Measurements from ENCODE around the gene TACR3. TPM values are rescaled to one million over a fixed set of nuclear protein-coding genes. Genes with fewer than 3 reads are reported as not detected.

Gene TACR3
- total RNA-seq, 1 experiment from 2014 or later = 0.08 TPM

DNA sequence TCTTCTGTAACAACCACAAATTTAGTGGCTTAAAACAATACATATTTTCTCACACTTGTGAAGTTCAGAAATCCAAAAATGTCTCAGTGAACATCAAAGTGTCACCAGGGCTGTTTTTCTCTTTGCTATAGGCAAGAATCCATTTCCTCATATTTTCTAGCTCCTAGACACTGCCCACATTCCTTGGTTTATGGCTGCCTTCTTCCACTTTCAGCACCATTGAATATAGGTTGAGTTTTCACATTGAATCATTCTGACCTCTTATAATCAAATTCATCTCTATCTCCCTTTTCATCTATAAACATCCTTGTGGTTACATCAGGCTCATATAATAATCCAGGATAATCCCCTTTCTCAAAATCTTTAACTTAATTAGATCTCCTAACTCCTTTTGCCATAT is 37.0 kb upstream of the TACR3 start:
- TF ChIP-seq, protein P1, sequence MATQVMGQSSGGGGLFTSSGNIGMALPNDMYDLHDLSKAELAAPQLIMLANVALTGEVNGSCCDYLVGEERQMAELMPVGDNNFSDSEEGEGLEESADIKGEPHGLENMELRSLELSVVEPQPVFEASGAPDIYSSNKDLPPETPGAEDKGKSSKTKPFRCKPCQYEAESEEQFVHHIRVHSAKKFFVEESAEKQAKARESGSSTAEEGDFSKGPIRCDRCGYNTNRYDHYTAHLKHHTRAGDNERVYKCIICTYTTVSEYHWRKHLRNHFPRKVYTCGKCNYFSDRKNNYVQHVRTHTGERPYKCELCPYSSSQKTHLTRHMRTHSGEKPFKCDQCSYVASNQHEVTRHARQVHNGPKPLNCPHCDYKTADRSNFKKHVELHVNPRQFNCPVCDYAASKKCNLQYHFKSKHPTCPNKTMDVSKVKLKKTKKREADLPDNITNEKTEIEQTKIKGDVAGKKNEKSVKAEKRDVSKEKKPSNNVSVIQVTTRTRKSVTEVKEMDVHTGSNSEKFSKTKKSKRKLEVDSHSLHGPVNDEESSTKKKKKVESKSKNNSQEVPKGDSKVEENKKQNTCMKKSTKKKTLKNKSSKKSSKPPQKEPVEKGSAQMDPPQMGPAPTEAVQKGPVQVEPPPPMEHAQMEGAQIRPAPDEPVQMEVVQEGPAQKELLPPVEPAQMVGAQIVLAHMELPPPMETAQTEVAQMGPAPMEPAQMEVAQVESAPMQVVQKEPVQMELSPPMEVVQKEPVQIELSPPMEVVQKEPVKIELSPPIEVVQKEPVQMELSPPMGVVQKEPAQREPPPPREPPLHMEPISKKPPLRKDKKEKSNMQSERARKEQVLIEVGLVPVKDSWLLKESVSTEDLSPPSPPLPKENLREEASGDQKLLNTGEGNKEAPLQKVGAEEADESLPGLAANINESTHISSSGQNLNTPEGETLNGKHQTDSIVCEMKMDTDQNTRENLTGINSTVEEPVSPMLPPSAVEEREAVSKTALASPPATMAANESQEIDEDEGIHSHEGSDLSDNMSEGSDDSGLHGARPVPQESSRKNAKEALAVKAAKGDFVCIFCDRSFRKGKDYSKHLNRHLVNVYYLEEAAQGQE (IDR thresholded peaks at IDR 0.05; ENCODE audit: insufficient read depth in 1 of 2, low read depth in 2 of 2, low read length in 1 of 2) = no peak
- no peak for TF ChIP-seq TCF7L2 (IDR thresholded peaks at IDR 0.05; ENCODE audit: low read depth, low read length)
- no peak for TF ChIP-seq SIN3A (IDR thresholded peaks at IDR 0.05; ENCODE audit: borderline replicate concordance, insufficient read depth, low read depth, low read length)
- no peak for TF ChIP-seq POLR2AphosphoS5 (IDR thresholded peaks at IDR 0.05; ENCODE audit: low read depth, low read length)
- no peak for TF ChIP-seq CTCF (IDR thresholded peaks at IDR 0.05)
- DNase-seq (ENCODE audit: low read depth, low spot score) (no peak), ATAC-seq (no peak)
- intact Hi-C loops (cut with micrococcal nuclease; ENCODE audit: unreplicated experiment) (no loop called here), in situ Hi-C loops (cut with HindIII; ENCODE audit: low pct_unique_long_range_greater_than_20kb, low sequenced_read_pairs) (no loop called here)
- ChIA-PET POLR2A (no interaction called here), CTCF (no interaction called here)
- Histone ChIP-seq H3K4me1 (ENCODE audit: control insufficient read depth, insufficient read depth, low read length) (no peaks in the 10 kb centered on the region), H3K9me3 (ENCODE audit: control insufficient read depth, insufficient read depth, low read depth, low read length) (no peaks in the 10 kb centered on the region), H3K27ac (ENCODE audit: low read length) (no peak overlapping the region), H3K36me3 (ENCODE audit: control insufficient read depth, insufficient read depth, low read length) (no peaks in the 10 kb centered on the region), H3K27me3 (ENCODE audit: control insufficient read depth, insufficient read depth, low read length) (no peaks in the 10 kb centered on the region), H3K4me3 (ENCODE audit: low read depth in 2 of 2, low read length in 2 of 2) (no peak overlapping the region)
- BruUV-seq (replicated peaks) = no TSS peak

DNA sequence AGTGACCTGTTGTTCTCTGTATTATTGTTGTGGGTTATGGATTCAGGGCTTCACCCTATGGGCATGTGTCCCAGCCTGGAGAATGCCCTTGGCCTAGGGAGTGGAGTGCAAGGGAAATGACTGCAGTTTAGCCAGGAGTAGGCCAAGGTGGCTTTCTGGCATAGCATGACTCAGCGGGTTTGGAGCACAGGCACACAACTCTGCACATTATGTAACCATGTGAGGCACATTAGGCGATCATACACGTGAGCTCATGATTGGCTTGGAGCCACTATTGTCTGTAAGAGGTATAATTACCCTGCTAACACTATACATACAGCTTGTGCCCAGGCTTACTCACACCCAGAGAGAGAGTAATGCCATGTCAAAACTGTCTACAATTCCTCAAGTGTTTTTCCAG is 35.1 kb upstream of the TACR3 start:
- ChIA-PET POLR2A (no interaction called here), CTCF (no interaction called here)
- in situ Hi-C loops (cut with HindIII; ENCODE audit: low pct_unique_long_range_greater_than_20kb, low sequenced_read_pairs) = no loop called here
- no TSS peak for BruUV-seq (replicated peaks)
- H3K4me3 ChIP-seq (ENCODE audit: low read depth in 2 of 2, low read length in 2 of 2) = no peak overlapping the region
- H3K36me3 ChIP-seq (ENCODE audit: control insufficient read depth, insufficient read depth, low read length) = no peaks in the 10 kb centered on the region
- ATAC-seq = no peak
- H3K9me3 ChIP-seq (ENCODE audit: control insufficient read depth, insufficient read depth, low read depth, low read length) = no peaks in the 10 kb centered on the region
- intact Hi-C loops (cut with micrococcal nuclease; ENCODE audit: unreplicated experiment) = no loop called here
- H3K27ac ChIP-seq (ENCODE audit: low read length) = no peak overlapping the region
- DNase-seq (ENCODE audit: low read depth, low spot score) = no peak
- H3K27me3 ChIP-seq (ENCODE audit: control insufficient read depth, insufficient read depth, low read length) = no peaks in the 10 kb centered on the region
- H3K4me1 ChIP-seq (ENCODE audit: control insufficient read depth, insufficient read depth, low read length) = no peaks in the 10 kb centered on the region
- TF ChIP-seq, protein P1 (IDR thresholded peaks at IDR 0.05; ENCODE audit: insufficient read depth in 1 of 2, low read depth in 2 of 2, low read length in 1 of 2) = no peak
- TF ChIP-seq CTCF (IDR thresholded peaks at IDR 0.05) (no peak), SIN3A (IDR thresholded peaks at IDR 0.05; ENCODE audit: borderline replicate concordance, insufficient read depth, low read depth, low read length) (no peak), POLR2AphosphoS5 (IDR thresholded peaks at IDR 0.05; ENCODE audit: low read depth, low read length) (no peak), TCF7L2 (IDR thresholded peaks at IDR 0.05; ENCODE audit: low read depth, low read length) (no peak)

Measured in Panc1 (cell line).